H1 (cell line): ENCODE results near the gene SOS1. TPM values are rescaled to one million over a fixed set of nuclear protein-coding genes. Genes with fewer than 3 reads are reported as not detected.

ENCODE experiments used
- CTCF ChIA-PET: fragments of 300-600 bp; sonication (Branson Sonifier 250); formaldehyde crosslinking; loops from one replicate; lab custom pipeline; 2021; ENCODE audit not compliant: partially characterized antibody; lab: Charles Lee
- POLR2A ChIA-PET: fragments of 300-600 bp; sonication (Branson Sonifier 250); formaldehyde crosslinking; loops from one replicate; lab custom pipeline; 2021; ENCODE audit warnings: inconsistent platforms; ENCODE audit not compliant: partially characterized antibody; lab: Charles Lee
- DNase-seq, 2 experiments: peaks; one replicate each; pipeline versions ENCODE4 v3.0.0 to v3.0.0-alpha.2; 2010 to 2022; ENCODE audit warnings: low spot score in 2 of 2, low read depth in 1 of 2, mixed read lengths in 1 of 2
- FAIRE-seq: peaks from 2 replicates; lab custom pipeline; 2011; peaks lifted over from hg19 to GRCh38; lab: Jason Lieb, UNC
- H2AFZ ChIP-seq: 2 replicates; pipeline ENCODE4 v1.8.1; 2012; ENCODE audit warnings: low read length, inconsistent platforms
- H2AK5ac ChIP-seq: 2 replicates; pipeline ENCODE4 v1.6.1; 2013; ENCODE audit warnings: low read depth, low read length
- H2BK120ac ChIP-seq: replicated peaks from 2 replicates; pipeline ENCODE3; 2013; ENCODE audit warnings: low read depth, low read length, inconsistent platforms
- H2BK12ac ChIP-seq: 2 replicates; pipeline ENCODE4 v1.6.1; 2013; ENCODE audit warnings: low read depth, low read length
- H2BK15ac ChIP-seq: 2 replicates; pipeline ENCODE4 v1.6.1; 2013; ENCODE audit warnings: low read length
- H2BK20ac ChIP-seq: 2 replicates; pipeline ENCODE4 v1.6.1; 2013; ENCODE audit warnings: low read length
- H2BK5ac ChIP-seq: 2 replicates; pipeline ENCODE4 v1.6.1; 2013; ENCODE audit warnings: low read depth, low read length
- H3K14ac ChIP-seq: 2 replicates; pipeline ENCODE4 v1.6.1; 2013; ENCODE audit warnings: inconsistent platforms; ENCODE audit not compliant: insufficient read length
- H3K18ac ChIP-seq: 2 replicates; pipeline ENCODE4 v1.6.1; 2013; ENCODE audit warnings: low read length; ENCODE audit errors: extremely low read depth
- H3K23ac ChIP-seq: 2 replicates; pipeline ENCODE4 v1.6.1; 2013; ENCODE audit warnings: inconsistent platforms; ENCODE audit not compliant: insufficient read length
- H3K23me2 ChIP-seq: 2 replicates; pipeline ENCODE4 v1.6.1; 2013; ENCODE audit warnings: low read depth, low read length
- H3K27ac ChIP-seq: 2 replicates; pipeline ENCODE4 v1.6.1; 2011; ENCODE audit warnings: low read depth, low read length, inconsistent platforms
- H3K27me3 ChIP-seq, 4 experiments: replicated peaks in 1 of 4; 1 replicate in 1 of 4; 2 replicates in 3 of 4; pipeline versions ENCODE4 v1.6.1 to v1.8.1; 2011 to 2013; ENCODE audit warnings: low read length in 3 of 4, mild to moderate bottlenecking in 3 of 4, inconsistent platforms in 2 of 4, mixed read lengths in 2 of 4, moderate library complexity in 1 of 4; ENCODE audit not compliant: control insufficient read depth in 3 of 4, insufficient read depth in 3 of 4; ENCODE audit errors: extremely low read depth in 1 of 4
- H3K36me3 ChIP-seq, 4 experiments: 2 replicates each; pipeline versions ENCODE4 v1.6.1 to v1.8.1; 2011 to 2013; ENCODE audit warnings: mild to moderate bottlenecking in 4 of 4, low read length in 3 of 4, moderate library complexity in 2 of 4, control low read depth in 1 of 4, inconsistent platforms in 1 of 4; ENCODE audit not compliant: insufficient read depth in 4 of 4, control insufficient read depth in 2 of 4
- H3K4ac ChIP-seq: replicated peaks from 2 replicates; pipeline ENCODE3; 2013; ENCODE audit warnings: low read length, low read depth, mixed read lengths, inconsistent platforms; ENCODE audit not compliant: insufficient read length
- H3K4me1 ChIP-seq, 4 experiments: replicated peaks in 1 of 4; 1 replicate in 1 of 4; 2 replicates in 3 of 4; pipeline versions ENCODE4 v1.6.1 to v1.8.1; 2011 to 2013; ENCODE audit warnings: low read length in 3 of 4, inconsistent platforms in 2 of 4, mixed read lengths in 1 of 4; ENCODE audit not compliant: insufficient read depth in 4 of 4, control insufficient read depth in 3 of 4
- H3K4me2 ChIP-seq, 2 experiments: 2 replicates each; pipeline versions ENCODE4 v1.6.1 to v1.8.1; 2011 to 2013; ENCODE audit warnings: low read depth in 2 of 2, low read length in 2 of 2, control low read depth in 1 of 2, inconsistent platforms in 1 of 2, mild to moderate bottlenecking in 1 of 2; ENCODE audit not compliant: insufficient read depth in 1 of 2
- H3K4me3 ChIP-seq, 4 experiments: fragments of 200-600, 300-600 bp in 1 of 4; sonication (generic), shearing (Covaris generic), sonication (Bioruptor Twin) in 1 of 4; 2 replicates each; pipeline versions ENCODE4 v1.5.1 to v1.8.1; 2011 to 2016; ENCODE audit warnings: low read length in 4 of 4, low read depth in 3 of 4, control low read depth in 2 of 4, inconsistent platforms in 2 of 4, mild to moderate bottlenecking in 2 of 4, mixed read lengths in 1 of 4, moderate library complexity in 1 of 4; ENCODE audit not compliant: insufficient read depth in 2 of 4; ENCODE audit errors: extremely low read depth in 1 of 4
- H3K56ac ChIP-seq: replicated peaks from 2 replicates; pipeline ENCODE3; 2013; ENCODE audit warnings: low read depth, mild to moderate bottlenecking, mixed read lengths, low read length, inconsistent platforms; ENCODE audit not compliant: insufficient read length
- H3K79me1 ChIP-seq: 2 replicates; pipeline ENCODE4 v1.6.1; 2013; ENCODE audit warnings: low read depth, low read length, control low read depth
- H3K79me2 ChIP-seq, 2 experiments: 2 replicates each; pipeline versions ENCODE4 v1.6.1 to v1.8.1; 2012 to 2013; ENCODE audit warnings: low read length in 2 of 2, mild to moderate bottlenecking in 2 of 2, inconsistent platforms in 1 of 2; ENCODE audit not compliant: insufficient read depth in 2 of 2, control insufficient read depth in 1 of 2
- H3K9ac ChIP-seq, 4 experiments: replicated peaks in 1 of 4; 1 replicate in 1 of 4; 2 replicates in 3 of 4; pipeline versions ENCODE4 v1.6.1 to v1.8.1; 2011 to 2013; ENCODE audit warnings: low read depth in 3 of 4, low read length in 3 of 4, control low read depth in 2 of 4, mild to moderate bottlenecking in 2 of 4, moderate library complexity in 2 of 4, inconsistent platforms in 1 of 4; ENCODE audit errors: extremely low read depth in 1 of 4
- H3K9me3 ChIP-seq, 2 experiments: 2 replicates each; pipeline versions ENCODE4 v1.6.1 to v1.8.1; 2012 to 2013; ENCODE audit warnings: mild to moderate bottlenecking in 2 of 2, moderate library complexity in 2 of 2, control low read depth in 1 of 2, inconsistent platforms in 1 of 2, low read depth in 1 of 2, low read length in 1 of 2, mixed read lengths in 1 of 2; ENCODE audit not compliant: insufficient read depth in 2 of 2
- H4K20me1 ChIP-seq, 2 experiments: replicated peaks in 1 of 2; 2 replicates each; pipeline versions ENCODE3 to v1.8.1; 2011 to 2013; ENCODE audit warnings: inconsistent platforms in 2 of 2, low read length in 2 of 2, mild to moderate bottlenecking in 1 of 2; ENCODE audit not compliant: insufficient read depth in 2 of 2, control insufficient read depth in 1 of 2
- H4K5ac ChIP-seq: 2 replicates; pipeline ENCODE4 v1.6.1; 2013; ENCODE audit warnings: low read length, low read depth, mixed read lengths, inconsistent platforms; ENCODE audit not compliant: insufficient read length
- H4K8ac ChIP-seq: 2 replicates; pipeline ENCODE4 v1.8.0; 2013; ENCODE audit warnings: mild to moderate bottlenecking, moderate library complexity, low read length, inconsistent platforms; ENCODE audit not compliant: insufficient read depth; ENCODE audit errors: extremely low read depth
- H4K91ac ChIP-seq: replicated peaks from 2 replicates; pipeline ENCODE3; 2013; ENCODE audit warnings: low read length, mixed read lengths, inconsistent platforms; ENCODE audit not compliant: insufficient read length
- GTF2F1 ChIP-seq: IDR thresholded peaks from 2 replicates; pipeline ENCODE4 v1.6.1; 2012; ENCODE audit warnings: low read depth, low read length, improper control_type of control experiment, borderline replicate concordance
- RNF2 ChIP-seq: fragments of 200-900, 300-1000 bp; sonication (generic); IDR thresholded peaks from 2 replicates; pipeline ENCODE4 v1.7.1; 2016; ENCODE audit warnings: borderline replicate concordance, low read depth, mild to moderate bottlenecking, antibody characterized with exemption, low read length; ENCODE audit not compliant: poor library complexity, severe bottlenecking; ENCODE audit errors: missing control alignments
- WGBS, 2 experiments: shearing (Covaris generic) in 1 of 2; methylation state at CpG; one replicate each; pipeline versions ENCODE4 v1.1.6 to v1.1.7; 2013 to 2015; ENCODE audit warnings: low lambda C conversion rate in 2 of 2, mixed read lengths in 2 of 2, inconsistent platforms in 1 of 2, low coverage in 1 of 2, missing lambda C conversion rate in 1 of 2; ENCODE audit not compliant: insufficient replicate concordance in 2 of 2, insufficient coverage in 1 of 2, insufficient read length in 1 of 2; ENCODE audit errors: extremely low coverage in 1 of 2, missing lambda C conversion rate in 1 of 2; 5-methylcytosine and 5-hydroxymethylcytosine counted together
- polyA plus RNA-seq, 7 experiments: library from polyadenylated mRNA; depleted of rRNA in 3 of 7; stranded (reverse) in 5 of 7; unstranded in 2 of 7; fragments of >200 nt in 5 of 7; fragments of 200-250 nt in 2 of 7; gene quantifications; 1 replicate in 5 of 7; 2 replicates in 1 of 7; 4 replicates in 1 of 7; pipeline versions ENCODE4 v1.2.1 to v1.2.3, GENCODE V29; 2011 to 2013; ENCODE audit warnings: missing spikeins in 2 of 7, mixed read lengths in 2 of 7
- total RNA-seq: library from RNA; stranded (reverse); fragmentation: NEBNext Ultra II Directional; extraction: Animal tissue kit (Norgen Biotek cat#: 25700); gene quantifications from 2 replicates; pipeline ENCODE4 v1.2.1, GENCODE V29; 2021

Gene SOS1
- total and polyA plus RNA-seq, 2 of the 8 experiments (the other 6 are each of a cell fraction or from before 2014, with no cell fraction given): 25.7 to 27.0 TPM

- Histone ChIP-seq H2BK12ac (no peak overlapping the region), H2BK5ac (no peak overlapping the region), H4K5ac (no peak overlapping the region), H3K36me3 (no peaks in the 10 kb centered on the region), H3K56ac (no peak overlapping the region), H2BK15ac (no peak overlapping the region), H3K18ac (no peak overlapping the region), H3K4me2 (no peak overlapping the region), H3K27me3 (no peaks in the 10 kb centered on the region), H2BK20ac (no peak overlapping the region), H2AK5ac (no peak overlapping the region), H4K91ac (no peak overlapping the region), H3K23me2 (no peaks in the 10 kb centered on the region), H3K4me3 (no peak overlapping the region), H3K9ac (no peak overlapping the region), H3K27ac (no peak overlapping the region), H2AFZ (no peak overlapping the region), H3K23ac (no peak overlapping the region), H2BK120ac (no peak overlapping the region), H3K4ac (no peak overlapping the region), H4K8ac (no peak overlapping the region), H3K79me1 (no peaks in the 10 kb centered on the region), H3K14ac (no peak overlapping the region), H4K20me1 (no peaks in the 10 kb centered on the region), H3K79me2 (no peaks in the 10 kb centered on the region), H3K4me1 (peaks cover 0 to 3% (median 2%) of the 10 kb centered on the region in 4 experiments; a peak in 4 of 7 replicates), H3K9me3 (no peaks in the 10 kb centered on the region)
- POLR2A ChIA-PET: interaction anchor here (0.7 to 1.8 kb wide), 3 partner anchors 11 to 19 kb away, joined by 3 to 6 read pairs (median 4); partner anchors contain the start of gene SOS1
- CTCF ChIA-PET: interaction anchor here (1.7 kb wide), 1 partner anchor 14 kb away, joined by 4 read pairs; no protein-coding TSS in a partner anchor
- 89% methylated on average over 8 of the region's 8 CpGs; no CpG with 5 or more reads in 1 of the 2 experiments for WGBS, 2 experiments
- FAIRE-seq (no peak), DNase-seq (no peak)
- TF ChIP-seq GTF2F1 (no peak), RNF2 (no peak)
These were observed 18.0 kb upstream of the SOS1 start for GRCh38 chr2:39138837-39139211.
